ENCODE data around the gene VSX2. TPM values are rescaled to one million over a fixed set of nuclear protein-coding genes. Genes with fewer than 3 reads are reported as not detected.
A peak's percentile ranks its signal among the peaks of the same experiment; 100 is the strongest.

The VSX2 gene
- total RNA-seq, 1 experiment from 2014 or later, result not detected

DNA sequence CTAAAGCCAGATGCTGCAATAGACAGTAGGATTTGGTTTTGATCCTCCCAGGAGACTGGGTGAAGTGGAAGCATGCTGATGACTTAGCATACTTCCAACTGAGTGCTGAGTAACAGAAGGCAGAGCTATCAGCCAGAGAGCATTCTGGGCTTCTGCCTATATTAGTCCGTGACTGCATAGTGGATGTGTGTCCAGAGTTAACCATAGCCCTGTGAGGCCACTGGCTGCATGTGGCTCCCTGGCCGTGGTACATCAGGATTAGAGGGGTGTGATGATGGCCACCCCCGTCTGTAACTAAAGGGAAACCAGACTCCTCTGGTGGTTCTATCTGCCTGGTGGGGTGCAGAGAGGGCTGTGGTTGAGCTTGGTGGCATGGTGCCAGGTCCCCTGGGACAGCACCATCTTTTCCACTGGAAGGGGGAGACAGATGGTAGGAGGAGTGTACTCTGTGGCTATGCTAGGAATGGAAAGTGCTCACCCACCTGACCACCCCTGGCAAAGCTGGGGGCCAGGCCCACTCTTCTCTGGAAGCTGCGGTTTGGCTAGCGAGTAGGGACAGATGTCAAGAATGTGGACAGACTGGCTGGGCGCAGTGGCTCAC lies 36.1 kb downstream of the VSX2 start:
- H3K4me3 Mint-ChIP-seq (ENCODE audit: low read depth, unreplicated experiment), result no peak overlapping the region
- CTCF ChIA-PET, result interaction anchor here (0.6 to 0.7 kb wide), 2 partner anchors 27 to 123 kb away, joined by 3 read pairs; partner anchors contain the start of gene ABCD4
- peak; percentile 75 for DNase-seq
- no peaks in the 10 kb centered on the region for H3K27me3 Mint-ChIP-seq (ENCODE audit: unreplicated experiment)
- H3K36me3 Mint-ChIP-seq (ENCODE audit: insufficient read depth, unreplicated experiment), result peaks cover 5% of the 10 kb centered on the region
- peak overlapping the region; percentile 78 for H3K27ac Mint-ChIP-seq (ENCODE audit: unreplicated experiment)
- TF ChIP-seq, protein P1, sequence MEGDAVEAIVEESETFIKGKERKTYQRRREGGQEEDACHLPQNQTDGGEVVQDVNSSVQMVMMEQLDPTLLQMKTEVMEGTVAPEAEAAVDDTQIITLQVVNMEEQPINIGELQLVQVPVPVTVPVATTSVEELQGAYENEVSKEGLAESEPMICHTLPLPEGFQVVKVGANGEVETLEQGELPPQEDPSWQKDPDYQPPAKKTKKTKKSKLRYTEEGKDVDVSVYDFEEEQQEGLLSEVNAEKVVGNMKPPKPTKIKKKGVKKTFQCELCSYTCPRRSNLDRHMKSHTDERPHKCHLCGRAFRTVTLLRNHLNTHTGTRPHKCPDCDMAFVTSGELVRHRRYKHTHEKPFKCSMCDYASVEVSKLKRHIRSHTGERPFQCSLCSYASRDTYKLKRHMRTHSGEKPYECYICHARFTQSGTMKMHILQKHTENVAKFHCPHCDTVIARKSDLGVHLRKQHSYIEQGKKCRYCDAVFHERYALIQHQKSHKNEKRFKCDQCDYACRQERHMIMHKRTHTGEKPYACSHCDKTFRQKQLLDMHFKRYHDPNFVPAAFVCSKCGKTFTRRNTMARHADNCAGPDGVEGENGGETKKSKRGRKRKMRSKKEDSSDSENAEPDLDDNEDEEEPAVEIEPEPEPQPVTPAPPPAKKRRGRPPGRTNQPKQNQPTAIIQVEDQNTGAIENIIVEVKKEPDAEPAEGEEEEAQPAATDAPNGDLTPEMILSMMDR (IDR thresholded peaks at IDR 0.05; ENCODE audit: unreplicated experiment), result no peak
- intact Hi-C loops (cut with micrococcal nuclease; ENCODE audit: unreplicated experiment), result no loop called here
- peaks cover 13% of the 10 kb centered on the region for H3K4me1 Mint-ChIP-seq (ENCODE audit: low read depth, unreplicated experiment)
- BruUV-seq (replicated peaks), result no TSS peak
- no peaks in the 10 kb centered on the region for H3K9me3 Mint-ChIP-seq (ENCODE audit: low read depth, unreplicated experiment)

DNA sequence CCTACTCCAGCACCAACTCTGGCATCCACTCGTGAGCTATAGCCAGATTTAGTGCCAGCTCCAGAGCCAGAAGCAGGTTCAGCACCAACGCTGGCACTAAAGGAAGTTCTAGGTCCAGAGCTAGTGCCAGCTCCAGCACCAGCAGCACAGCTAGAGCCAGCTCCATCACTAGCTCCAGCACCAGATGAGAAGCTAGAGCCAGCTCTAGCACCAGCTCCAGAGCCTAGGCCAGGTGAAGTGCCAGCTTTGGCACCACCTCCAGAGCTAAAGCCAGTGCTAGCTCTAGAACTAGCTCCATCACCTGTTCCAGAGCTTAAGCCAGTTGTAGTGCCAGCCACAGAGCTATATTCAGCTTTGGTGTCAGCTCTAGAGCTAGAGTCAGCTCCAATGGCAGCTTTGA lies 38.8 kb downstream of the VSX2 start:
- Mint-ChIP-seq H3K36me3 (ENCODE audit: insufficient read depth, unreplicated experiment) (peaks cover 5% of the 10 kb centered on the region), H3K4me3 (ENCODE audit: low read depth, unreplicated experiment) (no peak overlapping the region), H3K4me1 (ENCODE audit: low read depth, unreplicated experiment) (peaks cover 13% of the 10 kb centered on the region), H3K27ac (ENCODE audit: unreplicated experiment) (no peak overlapping the region), H3K9me3 (ENCODE audit: low read depth, unreplicated experiment) (no peaks in the 10 kb centered on the region), H3K27me3 (ENCODE audit: unreplicated experiment) (no peaks in the 10 kb centered on the region)
- CTCF ChIA-PET, result interaction anchor here (0.9 kb wide), 2 partner anchors 17 to 118 kb away, joined by 3 to 4 read pairs; no protein-coding TSS in a partner anchor
- TF ChIP-seq, protein P1 (IDR thresholded peaks at IDR 0.05; ENCODE audit: unreplicated experiment), result no peak
- DNase-seq, result no peak
- no TSS peak for BruUV-seq (replicated peaks)
- intact Hi-C loops (cut with micrococcal nuclease; ENCODE audit: unreplicated experiment), result no loop called here

DNA sequence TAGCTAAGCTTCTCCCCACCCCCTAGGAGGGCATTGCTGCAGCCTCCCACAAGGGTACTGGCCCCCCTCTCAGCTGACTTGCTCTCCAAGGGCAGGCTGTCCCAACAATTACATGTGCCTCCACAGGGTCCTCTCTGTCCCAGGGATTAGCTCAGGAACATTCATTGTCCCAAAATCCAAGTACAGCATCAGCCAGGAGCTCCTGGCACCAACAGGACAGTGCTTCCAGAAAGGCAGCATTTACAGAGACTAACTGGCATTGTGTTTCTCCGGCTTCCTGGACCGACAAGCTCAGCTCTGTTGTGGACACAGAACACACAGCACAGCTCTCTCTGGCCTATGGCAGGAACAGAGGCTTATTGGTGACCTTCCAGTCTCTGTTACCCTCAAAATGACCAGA lies 41.8 kb downstream of the VSX2 start:
- BruUV-seq (replicated peaks), result no TSS peak
- intact Hi-C loops (cut with micrococcal nuclease; ENCODE audit: unreplicated experiment), result no loop called here
- no peaks in the 10 kb centered on the region for H3K9me3 Mint-ChIP-seq (ENCODE audit: low read depth, unreplicated experiment)

DNA sequence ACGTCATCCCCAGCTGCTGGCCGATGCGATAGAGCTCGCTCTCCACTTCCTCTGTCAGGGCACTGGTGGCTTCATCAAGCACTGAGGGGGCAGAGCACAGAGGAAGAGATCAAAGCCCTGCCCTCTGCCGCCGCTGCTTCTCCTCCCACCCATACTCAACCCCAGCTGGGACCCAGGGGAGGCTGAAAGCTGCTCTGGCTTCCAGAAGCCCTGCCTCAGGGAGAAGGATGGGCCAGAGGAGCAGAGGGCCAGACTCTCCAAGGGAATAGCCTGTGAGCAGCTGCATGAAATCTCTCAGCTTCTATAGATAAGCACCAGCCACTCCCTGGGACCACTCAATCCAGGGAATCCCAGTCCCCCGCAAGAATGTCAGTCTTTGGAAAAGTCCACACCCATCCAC lies 47.5 kb downstream of the VSX2 start:
- H3K4me1 Mint-ChIP-seq (ENCODE audit: low read depth, unreplicated experiment), result no peaks in the 10 kb centered on the region
- peaks cover 25% of the 10 kb centered on the region for H3K36me3 Mint-ChIP-seq (ENCODE audit: insufficient read depth, unreplicated experiment)
- H3K4me3 Mint-ChIP-seq (ENCODE audit: low read depth, unreplicated experiment), result no peak overlapping the region
- no peaks in the 10 kb centered on the region for H3K27me3 Mint-ChIP-seq (ENCODE audit: unreplicated experiment)
- no TSS peak for BruUV-seq (replicated peaks)
- no peaks in the 10 kb centered on the region for H3K9me3 Mint-ChIP-seq (ENCODE audit: low read depth, unreplicated experiment)
- TF ChIP-seq, protein P1 (IDR thresholded peaks at IDR 0.05; ENCODE audit: unreplicated experiment), result no peak
- H3K27ac Mint-ChIP-seq (ENCODE audit: unreplicated experiment), result no peak overlapping the region
- intact Hi-C loops (cut with micrococcal nuclease; ENCODE audit: unreplicated experiment), result no loop called here
- CTCF ChIA-PET, result interaction anchor here (0.6 kb wide), 1 partner anchor 22 kb away, joined by 3 read pairs; no protein-coding TSS in a partner anchor
- DNase-seq, result no peak

More for the DNA sequence above, 41.8 kb downstream of the VSX2 start:
- no peak for DNase-seq
- peaks cover 11% of the 10 kb centered on the region for H3K36me3 Mint-ChIP-seq (ENCODE audit: insufficient read depth, unreplicated experiment)
- no peak overlapping the region for H3K27ac Mint-ChIP-seq (ENCODE audit: unreplicated experiment)
- TF ChIP-seq, protein P1 (IDR thresholded peaks at IDR 0.05; ENCODE audit: unreplicated experiment), result no peak
- CTCF ChIA-PET, result interaction anchor here (0.6 kb wide), 1 partner anchor 1058 kb away, joined by 3 read pairs; no protein-coding TSS in a partner anchor
- no peaks in the 10 kb centered on the region for H3K27me3 Mint-ChIP-seq (ENCODE audit: unreplicated experiment)
- no peak overlapping the region for H3K4me3 Mint-ChIP-seq (ENCODE audit: low read depth, unreplicated experiment)
- peaks cover under 1% of the 10 kb centered on the region for H3K4me1 Mint-ChIP-seq (ENCODE audit: low read depth, unreplicated experiment)

All from Calu3 (cell line).